NOMO-1 treated with DMSO at 0.1 percent for 48 hours (cell line): ENCODE measurements around the gene ZNF808.
"Not testable (repeated sequence)": the region's sequence is repeated elsewhere in the genome, so short reads cannot be mapped to it uniquely, and the experiment has no call there.

Experiments
- DNase-seq: peaks from one replicate; lab custom pipeline; 2025; ENCODE audit not compliant: unreplicated experiment; lab: John Stamatoyannopoulos, UW

ZNF808 gene

DNA sequence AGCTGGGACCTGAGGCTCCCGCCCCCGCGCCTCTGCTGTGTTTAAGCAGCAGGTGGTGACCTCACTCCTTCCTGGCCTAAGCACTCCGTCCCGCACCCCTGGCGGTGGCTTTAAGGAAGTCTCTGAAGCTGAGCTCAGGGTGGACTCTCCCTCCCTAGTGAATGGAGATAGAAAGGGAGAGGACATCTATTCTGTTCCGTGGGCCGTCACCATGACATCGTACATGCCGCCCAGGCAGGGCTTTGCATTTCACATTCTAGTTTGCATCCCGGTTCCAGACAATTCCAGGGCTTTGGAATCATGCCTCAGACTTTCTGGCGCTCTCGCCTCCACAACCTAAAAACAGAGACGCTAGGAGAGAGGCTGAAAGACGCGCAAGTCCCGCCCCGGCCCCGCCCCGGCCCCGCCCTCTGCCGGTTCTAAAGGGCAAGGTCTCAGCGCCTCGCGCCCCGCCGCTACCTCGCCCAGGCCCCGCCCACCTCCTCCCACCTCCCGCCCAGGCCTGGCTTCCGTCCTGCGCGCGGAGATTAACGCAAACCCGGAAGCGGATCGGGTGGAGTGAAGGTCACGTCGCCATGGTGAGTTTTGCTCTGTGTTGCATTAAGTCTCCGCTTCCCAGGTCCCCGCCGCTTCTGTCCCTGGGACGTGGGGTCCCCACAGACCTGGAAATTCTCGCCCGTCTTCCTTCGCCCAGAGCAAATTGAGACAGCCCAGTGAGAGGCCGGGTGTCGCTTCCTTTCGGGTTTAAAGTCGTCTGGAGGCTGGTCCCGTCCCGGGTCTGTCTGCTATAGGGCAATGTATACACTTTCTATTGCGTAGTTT lies at the start of gene ZNF808:
TSS of gene ZNF808 (plus strand) at position 535 of the 822 bp plus-strand sequence. CDS start 15,617 bp downstream, outside the sequence.
- DNase-seq = peak; percentile 91

DNA sequence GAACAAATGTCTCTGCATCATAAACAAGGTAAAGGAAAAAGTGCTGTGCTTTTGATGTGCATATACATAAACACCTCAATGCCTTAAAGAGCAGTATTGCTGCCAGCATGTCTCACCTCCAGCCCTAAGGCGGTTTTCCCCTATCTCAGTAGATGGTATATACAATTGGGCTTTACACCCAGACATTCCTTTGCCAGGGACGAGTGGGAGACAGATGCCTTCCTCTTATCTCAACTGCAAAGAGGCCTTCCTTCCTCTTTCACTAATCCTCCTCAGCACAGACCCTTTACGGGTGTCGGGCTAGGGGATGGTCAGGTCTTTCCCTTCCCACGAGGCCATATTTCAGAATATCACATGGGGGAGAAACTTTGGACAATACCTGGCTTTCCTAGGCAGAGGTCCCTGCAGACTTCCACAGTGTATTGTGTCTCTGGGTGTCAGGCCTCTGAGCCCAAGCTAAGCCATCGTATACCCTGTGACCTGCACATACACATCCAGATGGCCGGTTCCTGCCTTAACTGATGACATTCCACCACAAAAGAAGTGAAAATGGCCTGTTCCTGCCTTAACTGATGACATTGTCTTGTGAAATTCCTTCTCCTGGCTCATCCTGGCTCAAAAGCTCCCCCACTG lies 43.2 kb upstream of the ZNF808 start:
- not testable (repeated sequence) for DNase-seq

DNA sequence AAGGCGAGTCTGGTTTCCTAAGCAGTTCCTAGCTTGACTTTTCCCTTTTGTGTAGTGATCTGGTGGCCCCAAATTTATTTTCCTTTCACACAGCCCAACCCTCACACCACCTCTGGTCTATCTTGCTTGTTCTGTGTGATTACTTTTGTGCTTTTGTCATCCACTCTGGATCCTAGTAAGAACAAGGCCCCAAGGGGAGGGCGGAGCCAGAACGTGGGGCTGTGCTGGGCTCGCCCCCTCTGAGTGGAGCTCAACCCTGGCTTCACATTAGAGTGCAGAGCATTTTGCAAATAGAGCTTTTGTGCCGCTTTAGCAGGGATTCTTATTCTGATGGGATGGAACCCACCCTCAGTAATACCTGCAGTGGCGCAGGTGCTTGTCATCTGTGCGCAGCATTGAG lies 42.4 kb upstream of the ZNF808 start:
- not testable (repeated sequence) for DNase-seq

DNA sequence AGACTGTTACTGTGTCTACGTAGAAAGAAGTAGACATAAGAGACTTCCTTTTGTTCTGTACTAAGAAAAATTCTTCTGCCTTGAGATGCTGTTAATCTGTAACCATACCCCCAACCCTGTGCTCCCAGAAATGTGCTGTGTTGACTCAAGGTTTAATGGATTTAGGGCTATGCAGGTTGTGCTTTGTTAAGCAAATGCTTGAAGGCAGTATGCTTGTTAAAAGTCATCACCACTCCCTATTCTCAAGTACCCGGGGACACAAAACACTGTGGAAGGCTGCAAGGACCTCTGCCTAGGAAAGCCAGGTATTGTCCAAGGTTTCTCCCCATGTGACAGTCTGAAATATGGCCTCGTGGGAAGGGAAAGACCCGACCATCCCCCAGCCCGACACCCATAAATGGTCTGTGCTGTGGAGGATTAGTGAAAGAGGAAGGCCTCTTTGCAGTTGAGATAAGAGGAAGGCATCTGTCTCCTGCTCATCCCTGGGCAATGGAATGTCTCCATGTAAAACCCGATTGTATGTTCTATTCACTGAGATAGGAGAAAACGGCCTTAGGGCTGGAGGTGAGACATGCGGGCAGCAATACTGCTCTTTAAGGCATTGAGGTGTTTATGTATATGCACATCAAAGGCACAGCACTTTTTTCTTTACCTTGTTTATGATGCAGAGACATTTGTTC lies 41.8 kb upstream of the ZNF808 start:
- DNase-seq = not testable (repeated sequence)

DNA sequence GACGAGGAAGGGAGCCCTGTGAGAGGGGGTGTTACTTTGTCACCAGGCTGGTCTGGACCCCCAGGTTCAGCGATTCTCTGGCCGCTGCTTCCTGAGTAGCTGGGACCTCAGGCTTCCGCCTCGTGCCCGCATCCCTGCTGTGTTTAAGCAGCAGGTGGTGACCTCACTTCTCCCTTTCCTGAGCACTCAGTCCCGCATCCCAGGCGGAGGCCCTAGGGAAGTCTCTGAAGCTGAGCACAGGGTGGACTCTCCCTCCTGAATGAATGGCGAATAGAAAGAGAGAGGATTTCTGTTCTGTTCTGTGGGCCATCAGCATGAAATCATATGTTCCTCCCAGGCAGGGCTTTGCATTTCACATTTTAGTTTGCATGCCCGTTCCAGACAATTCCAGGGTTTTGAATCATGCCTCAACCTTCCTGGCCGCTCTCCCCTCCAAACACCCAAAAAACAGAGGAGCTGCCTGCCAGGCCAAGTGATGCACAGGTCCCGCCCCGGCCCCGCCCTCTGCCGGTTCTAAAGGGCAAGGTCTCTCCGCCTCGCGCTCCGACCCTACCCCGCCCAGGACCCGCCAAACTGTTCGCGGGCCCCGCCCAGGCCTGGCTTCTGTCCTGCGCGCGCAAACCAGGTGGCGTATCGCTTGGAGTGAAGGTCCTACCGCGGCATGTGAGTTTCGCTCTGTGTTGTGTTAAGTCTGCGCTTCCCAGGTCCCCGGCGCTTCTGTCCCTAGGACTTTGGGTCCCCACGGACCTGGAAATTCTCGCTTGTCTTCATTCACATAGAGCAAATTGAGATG lies 35.1 kb upstream of the ZNF808 start:
- DNase-seq = no peak

DNA sequence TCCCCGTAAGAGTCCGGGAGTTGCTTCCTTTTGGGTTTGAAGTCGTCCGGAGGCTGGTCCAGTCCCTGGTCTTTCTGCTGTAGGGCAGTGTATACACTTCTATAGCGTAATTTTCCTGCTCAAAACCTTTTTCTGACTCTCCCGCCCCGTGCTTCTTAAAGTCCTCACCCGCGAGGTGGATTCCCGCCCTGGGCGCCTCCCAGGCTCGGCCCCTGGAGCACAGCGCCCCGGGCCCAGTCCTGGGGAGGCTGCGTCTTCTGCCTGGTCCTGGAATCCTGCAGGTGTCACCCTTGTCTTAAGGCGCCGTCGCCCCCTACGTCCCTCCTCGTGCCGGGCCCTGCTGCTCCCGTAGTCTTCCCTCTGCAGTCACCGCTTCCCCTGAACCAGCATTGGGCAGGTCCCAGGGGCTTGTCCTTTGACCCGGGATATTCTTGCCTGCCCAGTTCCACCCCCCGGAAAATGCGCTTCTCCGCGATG lies 34.4 kb upstream of the ZNF808 start:
- no peak for DNase-seq

DNA sequence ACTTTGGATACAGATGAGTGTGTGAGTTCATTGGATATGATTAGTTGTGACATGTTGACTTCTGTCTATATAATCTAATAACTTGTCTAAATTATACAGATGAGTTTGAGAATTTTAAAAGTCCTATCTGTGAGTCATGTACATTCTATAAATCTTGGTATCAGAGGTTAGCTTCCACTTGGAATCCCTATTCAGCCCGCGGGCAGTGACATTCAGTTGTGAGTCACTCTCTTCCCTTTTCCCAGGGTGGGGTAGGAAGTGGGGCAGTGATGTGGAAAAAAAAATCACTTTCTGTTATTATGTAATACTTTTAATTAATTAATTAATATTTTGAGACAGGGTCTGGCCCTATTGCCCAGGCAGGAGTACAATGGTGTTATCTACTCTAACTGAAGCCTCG lies 33.0 kb upstream of the ZNF808 start:
- DNase-seq = no peak

DNA sequence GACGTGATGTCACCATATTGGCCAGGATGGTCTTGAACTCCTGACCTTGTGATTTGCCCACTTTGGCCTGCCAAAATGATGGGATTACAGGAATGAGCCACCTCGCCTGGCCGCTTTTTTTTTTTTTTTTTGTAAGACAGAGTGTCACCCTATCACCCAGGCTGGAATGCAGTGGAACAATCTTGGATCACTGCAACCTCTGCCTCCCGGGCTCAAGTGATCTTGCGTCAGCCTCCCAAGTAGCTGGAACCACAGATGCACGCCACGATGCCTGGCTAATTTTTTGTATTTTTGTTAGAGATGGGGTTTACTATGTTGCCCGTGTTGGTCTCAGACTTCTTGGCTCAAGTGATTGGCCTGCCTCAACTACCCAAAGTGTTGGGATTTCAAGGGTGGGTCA lies 28.9 kb upstream of the ZNF808 start:
- DNase-seq = no peak

DNA sequence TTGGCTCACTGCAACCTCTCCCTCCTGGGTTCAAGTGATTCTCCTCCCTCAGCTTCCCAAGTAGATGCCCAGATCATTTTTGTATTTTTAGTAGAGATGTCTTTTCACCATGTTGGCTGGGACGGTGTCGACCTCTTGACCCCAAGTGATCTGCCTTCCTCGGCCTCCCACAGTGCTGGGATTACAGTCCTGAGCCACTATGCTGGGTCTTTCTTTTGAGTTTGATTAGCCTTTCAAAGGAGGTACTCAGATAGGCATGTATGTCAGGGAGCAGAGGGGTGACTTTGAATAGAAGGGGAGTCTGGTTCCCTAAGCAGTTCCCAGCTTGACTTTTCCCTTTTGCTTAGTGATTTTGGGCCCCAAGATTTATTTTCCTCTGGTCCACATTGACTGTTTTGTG lies 27.0 kb upstream of the ZNF808 start:
- DNase-seq = not testable (repeated sequence)

DNA sequence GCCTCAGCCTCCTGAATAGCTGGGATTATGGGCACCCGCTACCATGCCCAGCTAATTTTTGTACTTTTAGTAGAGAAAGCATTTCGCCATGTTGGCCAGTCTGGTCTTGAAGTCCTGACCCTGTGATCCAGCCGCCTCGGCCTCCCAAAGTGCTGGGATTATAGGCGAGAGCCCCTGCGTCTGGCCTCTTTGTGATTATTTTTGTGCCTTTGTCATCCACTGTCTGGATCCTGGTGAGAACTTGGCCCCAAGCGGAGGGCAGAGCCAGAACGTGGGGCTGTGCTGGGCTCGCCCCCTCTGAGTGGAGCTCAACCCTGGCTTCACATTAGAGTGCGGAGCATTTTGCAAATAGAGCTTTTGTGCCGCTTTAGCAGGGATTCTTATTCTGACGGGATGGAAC lies 26.5 kb upstream of the ZNF808 start:
- not testable (repeated sequence) for DNase-seq

DNA sequence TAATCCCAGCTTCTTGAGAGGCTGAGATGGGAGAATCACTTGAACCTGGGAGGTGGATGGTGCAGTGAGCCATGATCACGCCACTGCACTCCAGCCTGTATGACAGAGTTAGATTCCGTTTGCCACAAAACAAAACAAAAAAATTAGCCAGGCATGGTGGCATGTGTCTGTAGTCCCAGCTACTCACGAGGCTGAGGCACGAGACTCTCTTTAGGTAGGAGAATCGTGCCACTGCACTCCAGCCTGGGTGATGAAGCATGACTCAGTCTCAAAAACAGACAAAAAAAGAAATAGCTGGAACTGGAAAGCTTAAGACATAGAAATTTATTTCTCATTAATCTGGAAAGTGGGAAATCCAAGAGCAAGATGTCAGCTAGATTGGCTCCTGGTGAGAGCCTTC lies 20.2 kb upstream of the ZNF808 start:
- DNase-seq = no peak

DNA sequence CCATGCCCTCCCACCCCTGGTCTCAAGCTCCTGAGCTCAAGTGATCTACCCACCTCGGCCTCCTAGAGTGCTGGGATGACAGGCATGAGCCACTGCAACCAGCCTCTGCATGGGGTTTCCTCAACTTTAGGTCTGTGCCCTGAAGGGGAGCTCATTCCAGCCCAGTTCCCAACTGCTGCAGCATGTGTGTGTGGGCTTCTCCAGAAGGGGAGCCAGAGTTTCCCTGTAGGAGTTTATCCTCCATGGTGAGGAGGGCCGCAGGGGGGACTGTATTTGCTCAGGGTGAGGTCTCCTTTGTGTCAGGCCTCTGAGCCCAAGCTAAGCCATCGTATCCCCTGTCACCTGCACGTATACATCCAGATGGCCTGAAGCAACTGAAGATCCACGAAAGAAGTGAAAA lies 11.3 kb upstream of the ZNF808 start:
- no peak for DNase-seq

DNA sequence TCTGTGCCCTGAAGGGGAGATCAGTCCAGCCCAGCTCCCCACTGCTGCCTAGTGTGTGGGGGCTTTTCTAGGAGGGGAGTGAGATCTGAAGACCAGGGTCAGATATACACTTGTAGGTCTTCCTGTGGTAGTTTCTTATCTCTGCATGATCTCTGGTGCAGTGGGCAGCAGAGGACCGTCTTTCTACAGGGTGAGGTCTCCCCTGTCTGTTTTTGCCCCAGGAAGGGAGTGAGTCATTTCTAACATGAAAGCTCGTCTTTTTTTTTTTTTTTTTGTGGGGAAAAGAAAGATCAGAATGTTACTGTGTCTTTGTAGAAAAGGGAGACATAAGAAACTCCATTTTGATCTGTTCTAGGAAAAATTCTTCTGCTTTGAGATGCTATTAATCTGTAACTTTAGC lies 8.8 kb upstream of the ZNF808 start:
- DNase-seq = no peak

DNA sequence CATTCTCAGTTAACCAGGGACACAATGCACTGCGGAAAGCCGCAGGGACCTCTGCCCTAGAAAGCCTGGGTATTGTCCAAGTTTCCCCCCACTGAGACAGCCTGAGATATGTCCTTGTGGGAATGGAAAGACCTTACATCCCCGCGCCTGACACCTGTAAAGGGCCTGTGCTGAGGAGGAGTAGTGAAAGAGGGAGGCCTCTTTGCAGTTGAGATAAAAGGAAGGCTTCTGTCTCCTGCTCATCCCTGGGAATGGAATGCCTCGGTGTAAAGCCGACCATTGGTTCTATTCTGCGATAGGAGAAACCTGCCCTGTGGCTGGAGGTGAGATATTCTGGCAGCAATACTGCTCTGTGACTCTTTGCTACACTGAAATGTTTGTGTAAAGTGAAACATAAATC lies 8.3 kb upstream of the ZNF808 start:
- DNase-seq = not testable (repeated sequence)

DNA sequence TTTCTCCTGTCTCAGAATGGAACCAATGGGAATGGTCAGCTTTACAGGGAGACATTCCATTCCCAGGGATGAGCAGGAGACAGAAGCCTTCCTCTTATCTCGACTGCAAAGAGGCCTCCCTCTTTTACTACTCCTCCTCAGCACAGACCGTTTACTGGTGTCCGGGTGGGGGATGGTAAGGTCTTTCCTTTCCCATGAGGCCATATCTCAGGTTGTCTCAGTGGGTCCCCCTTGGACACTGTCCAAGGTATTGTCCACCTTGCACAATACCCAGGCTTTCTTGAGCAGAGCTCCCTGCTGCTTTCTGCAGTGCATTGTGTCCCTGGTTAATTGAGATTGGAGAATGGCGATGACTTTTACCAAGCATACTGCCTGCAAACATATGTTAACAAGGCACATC lies 7.5 kb upstream of the ZNF808 start:
- DNase-seq = no peak

DNA sequence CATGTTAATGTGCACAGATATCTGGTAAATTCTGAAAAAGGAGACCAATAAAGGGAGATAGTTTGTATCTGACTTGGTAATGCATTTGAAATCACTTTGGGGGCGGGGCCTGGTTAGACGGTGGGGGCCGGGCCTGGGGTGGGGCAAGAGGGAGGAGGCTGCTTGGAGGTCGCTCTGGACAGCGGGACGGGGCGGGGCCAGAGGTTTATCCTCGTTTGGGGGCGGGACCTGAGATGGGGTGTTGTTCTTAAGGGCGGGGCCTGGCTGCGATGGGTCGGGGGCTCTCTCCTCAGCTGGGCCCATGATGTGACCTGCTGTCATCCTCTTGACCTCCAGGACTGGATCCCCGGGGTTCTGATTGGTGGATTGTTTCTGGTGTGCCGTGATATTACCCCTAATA lies 4.9 kb upstream of the ZNF808 start:
- DNase-seq = no peak

DNA sequence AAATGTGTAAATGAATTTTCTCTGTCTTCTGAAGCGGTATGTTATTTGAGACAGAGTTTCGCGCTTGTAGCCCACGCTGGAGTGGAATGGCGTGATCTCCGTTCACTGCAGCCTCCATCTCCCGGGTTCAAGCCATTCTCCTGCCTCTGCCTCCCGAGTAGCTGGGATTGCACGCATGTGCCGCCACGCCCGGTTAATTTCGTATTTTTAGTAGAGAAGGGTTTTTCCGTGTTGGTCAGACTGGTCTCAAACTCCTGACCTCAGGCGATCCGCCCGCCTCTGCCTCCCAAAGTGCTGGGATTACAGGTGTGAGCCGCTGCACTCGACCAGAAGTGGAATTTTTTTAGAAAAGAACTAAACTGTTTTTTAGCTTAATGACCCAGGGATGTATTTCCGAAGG lies 3.4 kb upstream of the ZNF808 start:
- DNase-seq = no peak

DNA sequence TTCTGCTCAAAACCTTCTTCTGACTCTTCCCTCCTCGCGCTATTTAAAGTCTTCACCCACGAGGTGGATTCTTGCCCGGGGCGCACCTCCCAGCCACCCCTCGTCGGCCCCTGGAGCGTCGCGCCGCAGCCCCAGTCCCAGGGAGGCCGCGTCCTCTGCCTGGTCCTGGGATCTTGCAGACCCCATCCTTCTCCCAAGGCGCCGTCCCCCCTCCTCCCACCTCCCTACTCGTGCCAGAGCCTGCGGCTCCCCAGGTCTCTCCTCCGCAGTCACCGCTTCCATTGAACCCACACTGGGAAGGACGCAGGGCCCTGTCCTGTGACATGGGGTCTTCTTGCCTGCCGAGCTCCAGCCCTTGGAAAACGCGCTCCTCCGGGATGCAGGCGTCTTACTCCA lies 486 bp downstream of the ZNF808 start:
- no peak for DNase-seq

DNA sequence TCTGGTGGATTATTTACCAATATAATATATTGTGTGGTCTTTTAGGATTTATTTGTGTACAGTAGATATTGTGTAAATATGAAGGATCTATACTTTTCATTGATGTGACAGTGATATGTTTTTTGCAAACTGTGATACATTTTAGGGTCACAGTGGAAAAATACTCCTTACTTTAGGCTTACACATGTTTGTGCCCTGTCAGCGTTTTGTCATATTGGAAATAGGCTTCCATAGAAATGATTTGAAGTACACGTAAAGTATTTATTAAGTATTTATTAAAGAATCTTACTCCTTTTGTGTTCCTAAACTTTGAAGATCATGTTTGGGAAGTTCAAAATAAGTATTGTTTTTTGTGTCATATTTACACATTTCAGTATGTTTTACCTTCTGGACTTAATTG lies 5.0 kb downstream of the ZNF808 start:
- no peak for DNase-seq

DNA sequence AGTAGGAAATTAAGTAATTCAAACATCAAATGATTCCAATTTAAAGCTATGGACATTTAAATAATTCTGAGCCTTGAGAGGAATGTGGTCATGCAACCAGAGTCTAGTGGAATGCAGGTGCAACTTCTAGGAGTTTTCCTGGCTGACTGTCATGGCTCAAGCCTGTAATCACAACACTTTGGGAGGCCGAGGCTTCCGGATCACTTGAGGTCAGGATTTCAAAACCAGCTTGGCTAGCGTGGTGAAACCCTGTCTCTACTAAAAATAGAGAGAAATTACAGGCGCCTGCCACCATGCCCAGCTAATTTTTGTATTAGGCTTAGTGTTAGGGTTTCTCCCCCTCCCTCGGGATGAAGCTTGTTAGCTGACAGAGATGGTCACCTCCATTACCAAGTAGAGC lies 6.4 kb downstream of the ZNF808 start:
- DNase-seq = peak; percentile 53

DNA sequence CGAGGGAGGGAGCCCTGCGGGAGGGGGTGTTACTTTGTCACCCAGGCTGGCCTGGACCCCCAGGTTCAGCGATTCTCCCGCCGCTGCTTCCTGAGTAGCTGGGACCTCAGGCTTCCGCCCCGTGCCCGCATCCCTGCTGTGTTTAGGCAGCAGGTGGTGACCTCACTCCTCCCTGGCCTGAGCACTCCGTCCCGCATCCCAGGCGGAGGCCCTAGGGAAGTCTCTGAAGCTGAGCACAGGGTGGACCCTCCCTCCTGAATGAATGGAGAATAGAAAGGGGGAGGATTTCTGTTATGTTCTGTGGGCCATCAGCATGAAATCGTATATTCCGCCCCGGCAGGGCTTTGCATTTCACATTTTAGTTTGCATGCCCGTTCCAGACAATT lies 7.9 kb downstream of the ZNF808 start:
- not testable (repeated sequence) for DNase-seq
